Skin of body (tissue), 2 donors: ENCODE measurements around the gene COX10. TPM values are rescaled to one million over a fixed set of nuclear protein-coding genes. Genes with fewer than 3 reads are reported as not detected.
"Not testable (repeated sequence)": the region's sequence is repeated elsewhere in the genome, so short reads cannot be mapped to it uniquely, and the experiment has no call there.

Experiments
- DNase-seq: peaks from one replicate; lab custom pipeline; 2025; lab: John Stamatoyannopoulos, UW
- total RNA-seq: library from RNA; depleted of rRNA; stranded (reverse); fragments of >200 nt; gene quantifications from one replicate; pipeline ENCODE4 v1.2.3, GENCODE V29; 2014

The COX10 gene
- total RNA-seq, 1 donor from 2014 or later, result 13.8 TPM

DNA sequence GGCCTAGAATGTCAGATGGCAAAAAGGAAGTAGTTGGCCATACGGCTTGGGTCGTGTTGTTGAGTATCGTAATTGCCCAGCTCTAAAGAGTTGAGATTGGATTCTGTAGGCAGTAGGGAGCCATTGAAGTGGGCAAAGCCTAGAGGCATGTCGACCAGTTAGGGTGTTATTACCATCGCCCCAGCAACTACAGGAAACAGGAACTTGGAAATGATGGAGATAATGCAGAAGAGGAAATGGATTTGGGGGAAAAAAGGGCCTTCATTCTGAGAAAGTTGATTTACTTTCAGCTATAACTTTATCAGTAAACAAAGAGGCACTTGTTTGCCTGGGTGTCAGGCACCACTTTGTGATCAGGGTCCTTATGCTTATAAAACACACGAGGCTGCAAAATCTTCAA lies 52.6 kb downstream of the COX10 start:
- DNase-seq, result no peak

DNA sequence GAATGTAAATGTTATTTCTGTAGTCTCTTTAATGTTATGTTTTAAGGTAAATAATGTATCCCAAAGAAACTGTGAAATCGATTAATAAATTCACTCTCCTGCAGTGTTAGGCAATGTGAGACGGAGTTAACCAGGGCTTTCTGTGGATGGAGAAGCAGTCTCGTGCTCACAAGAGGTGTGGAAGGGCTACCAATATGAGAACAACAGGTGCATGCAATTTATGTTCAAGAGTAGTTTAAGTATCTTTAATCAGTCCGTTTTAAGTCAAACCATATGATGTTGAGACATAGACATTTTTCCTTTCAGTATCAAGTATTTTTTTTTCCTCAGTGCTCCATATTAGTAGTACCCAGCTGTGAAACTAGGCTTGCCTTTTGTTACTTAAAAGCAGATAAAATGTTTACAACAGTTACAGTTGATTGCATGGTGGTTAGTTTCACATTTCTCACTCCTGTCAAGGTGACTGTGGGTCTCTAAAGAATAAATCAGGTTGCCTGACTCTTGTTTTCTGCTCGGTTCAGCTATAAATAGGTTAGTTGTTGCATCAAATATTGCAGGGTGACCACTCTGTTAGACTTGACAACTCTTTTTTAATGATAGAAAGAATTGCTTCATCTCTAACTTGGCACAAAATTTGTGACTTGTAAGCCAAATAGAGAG lies 54.4 kb downstream of the COX10 start:
- DNase-seq, result no peak

DNA sequence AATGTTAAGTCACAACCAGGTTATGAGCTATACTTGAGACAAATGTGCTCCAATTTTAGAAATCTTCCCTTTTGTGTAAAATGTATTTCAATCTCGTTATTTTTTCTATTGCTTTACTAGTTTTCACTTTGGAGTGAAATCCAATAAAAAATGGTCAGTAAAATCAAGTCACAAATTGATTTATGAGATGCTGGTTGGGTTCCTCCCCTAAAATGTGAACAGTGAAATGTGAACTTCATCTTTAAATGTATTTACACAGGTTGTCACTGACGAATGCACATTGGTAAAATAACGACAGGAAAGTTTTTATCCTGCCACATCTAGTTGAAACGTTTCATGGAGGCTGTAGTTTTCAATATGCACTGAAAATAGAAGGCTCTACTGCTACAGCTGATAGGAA lies 55.5 kb downstream of the COX10 start:
- no peak for DNase-seq

DNA sequence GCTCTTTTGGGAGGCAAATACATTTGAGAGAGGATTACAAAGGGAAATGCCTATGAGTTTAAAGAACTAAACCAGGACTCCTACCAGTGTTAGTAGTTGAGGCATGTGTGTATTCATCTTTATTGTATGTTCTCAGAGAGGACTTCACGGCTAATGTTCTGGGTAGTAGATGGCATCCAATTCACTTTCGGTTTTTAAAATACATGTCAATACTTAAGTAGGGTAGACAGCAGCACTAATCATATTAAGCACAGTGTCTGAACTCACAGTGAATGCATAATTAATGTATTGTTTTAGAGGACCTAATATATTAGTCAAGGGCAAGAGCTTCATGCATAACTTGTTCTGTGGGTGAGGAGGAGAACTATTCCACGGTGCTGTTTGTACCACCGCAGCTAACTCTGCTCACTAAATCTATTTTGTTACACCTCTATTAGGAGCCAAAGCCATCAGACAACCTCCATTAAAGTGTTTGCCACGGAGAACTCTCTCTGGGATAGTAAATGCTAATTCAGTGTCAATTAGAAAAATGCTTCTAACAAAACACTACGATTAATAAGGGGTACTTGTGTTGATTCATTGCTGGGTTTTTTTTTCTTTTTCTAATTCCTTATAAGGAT lies 56.3 kb downstream of the COX10 start:
- no peak for DNase-seq

DNA sequence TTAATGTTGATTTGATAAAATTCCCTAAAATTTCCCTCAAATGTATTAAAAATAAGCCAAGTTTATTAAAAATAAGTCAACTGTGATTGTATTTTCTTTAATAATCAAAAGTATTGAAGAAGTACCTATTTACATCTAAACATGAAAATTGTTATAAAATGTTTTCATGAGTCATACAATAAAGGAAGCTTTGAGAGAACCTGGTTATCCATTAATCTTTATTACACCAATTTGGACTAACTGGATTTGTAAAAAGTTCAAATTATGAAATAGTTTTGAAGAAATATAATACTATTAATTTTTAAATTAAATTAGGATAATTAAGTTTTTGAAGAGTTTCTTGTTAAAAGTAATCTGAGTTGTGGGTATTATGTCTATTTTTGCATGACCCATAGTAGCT lies 63.8 kb downstream of the COX10 start:
- DNase-seq, result no peak

DNA sequence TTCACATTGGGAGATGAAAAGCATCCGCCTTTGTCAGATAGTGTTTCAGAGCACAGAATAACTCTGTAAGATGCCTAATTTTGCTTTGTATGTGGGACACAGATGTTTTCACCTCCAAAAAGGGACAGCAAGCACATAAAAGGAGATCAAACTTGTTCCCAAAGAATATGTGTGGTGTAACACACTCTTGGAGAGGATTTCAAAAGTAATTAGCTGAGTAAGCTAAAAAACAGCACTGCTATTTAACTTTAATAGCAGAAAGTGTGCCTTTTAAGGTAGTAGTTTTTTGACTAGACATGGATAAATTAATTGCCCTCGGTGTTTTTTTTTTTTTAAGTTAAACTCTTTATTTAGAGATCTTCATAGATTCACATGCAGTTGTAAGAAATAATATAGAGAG lies 65.2 kb downstream of the COX10 start:
- no peak for DNase-seq

DNA sequence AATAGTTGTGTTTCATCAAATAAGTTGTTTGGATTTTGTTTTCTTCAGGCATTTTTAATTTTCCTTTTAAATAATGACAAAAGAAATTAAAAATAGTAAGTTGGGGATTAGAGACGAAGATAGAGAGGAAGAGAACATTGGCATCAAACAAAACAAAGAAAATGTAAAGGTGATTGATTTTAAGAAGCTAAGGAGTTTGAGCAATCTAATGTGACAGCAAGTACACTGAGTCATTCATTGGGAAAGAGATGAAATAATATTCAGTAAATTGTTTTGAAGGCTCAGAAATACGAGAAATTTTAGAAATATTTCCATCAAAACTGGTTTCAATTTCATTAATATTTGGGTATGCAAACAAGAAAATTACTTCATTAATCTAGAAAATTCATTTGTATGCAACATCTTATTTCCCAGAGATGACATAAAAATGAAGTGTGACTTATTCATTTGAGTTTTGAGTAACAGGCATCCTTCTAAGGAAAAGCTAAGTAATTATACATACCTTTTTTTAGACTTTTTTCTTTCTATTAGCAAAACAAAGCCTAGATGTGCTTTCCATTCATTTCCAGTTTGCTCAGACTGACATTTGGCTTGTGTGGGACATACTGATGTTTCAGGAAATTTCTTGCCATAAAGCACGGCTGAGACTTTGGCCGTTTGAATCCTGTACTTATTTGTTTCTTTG lies 66.7 kb downstream of the COX10 start:
- no peak for DNase-seq

DNA sequence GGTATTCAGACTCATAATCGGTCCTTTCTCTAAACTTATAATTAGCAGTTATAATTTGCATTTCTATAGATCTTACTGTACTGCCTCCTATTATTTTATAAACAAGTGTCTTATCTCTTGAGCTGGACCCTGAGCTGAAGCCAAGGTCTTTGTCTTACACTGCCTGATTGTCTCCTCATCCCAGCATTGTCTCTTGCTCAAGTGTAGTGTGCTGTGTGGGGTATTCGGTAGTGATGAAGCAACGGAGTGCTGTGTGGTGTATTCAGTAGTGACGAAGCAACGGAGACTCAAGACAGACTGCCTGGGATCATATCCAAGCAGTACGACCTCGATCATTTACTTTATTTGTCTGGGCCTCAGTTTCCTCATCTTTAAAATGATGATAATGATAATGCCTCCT lies 69.3 kb downstream of the COX10 start:
- DNase-seq, result no peak

DNA sequence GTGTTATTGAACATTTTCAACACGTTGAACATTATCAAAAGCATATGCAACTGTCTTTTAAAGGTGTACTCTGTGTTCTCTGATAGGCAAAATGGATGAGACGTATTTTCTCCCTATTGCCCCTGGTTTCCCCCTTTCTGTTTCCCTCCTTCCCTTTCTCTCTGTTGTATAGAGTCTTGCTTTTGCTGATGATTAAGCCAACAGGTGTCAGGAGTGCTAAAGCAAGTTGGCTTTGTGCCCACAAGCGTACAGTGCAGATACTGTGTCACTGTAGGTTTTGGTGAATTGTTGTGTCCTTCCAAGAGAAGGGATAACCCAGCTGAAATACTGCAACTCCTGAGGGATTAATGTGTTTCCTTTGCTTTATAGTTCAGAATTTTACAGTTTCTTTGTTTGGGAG lies 74.4 kb downstream of the COX10 start:
- no peak for DNase-seq

DNA sequence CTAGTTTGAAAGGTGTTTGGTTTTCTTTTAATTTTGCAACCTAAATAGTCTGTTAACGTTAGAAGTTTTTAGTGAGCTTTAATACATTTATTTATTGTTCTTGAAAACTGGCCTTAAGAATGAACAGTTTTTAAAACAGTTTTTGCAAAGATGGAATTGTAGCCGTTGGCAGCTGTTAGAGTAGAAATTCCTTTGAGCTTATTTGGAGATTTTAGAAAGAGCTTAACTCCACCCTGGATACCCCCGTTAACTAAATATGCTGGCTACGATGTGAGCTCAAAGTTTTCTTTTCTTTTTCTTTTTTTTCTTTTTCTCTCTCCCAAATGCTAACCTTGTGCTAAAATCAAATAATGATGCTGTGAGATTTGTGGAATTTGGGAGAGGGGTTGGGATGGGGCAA lies 75.2 kb downstream of the COX10 start:
- no peak for DNase-seq

DNA sequence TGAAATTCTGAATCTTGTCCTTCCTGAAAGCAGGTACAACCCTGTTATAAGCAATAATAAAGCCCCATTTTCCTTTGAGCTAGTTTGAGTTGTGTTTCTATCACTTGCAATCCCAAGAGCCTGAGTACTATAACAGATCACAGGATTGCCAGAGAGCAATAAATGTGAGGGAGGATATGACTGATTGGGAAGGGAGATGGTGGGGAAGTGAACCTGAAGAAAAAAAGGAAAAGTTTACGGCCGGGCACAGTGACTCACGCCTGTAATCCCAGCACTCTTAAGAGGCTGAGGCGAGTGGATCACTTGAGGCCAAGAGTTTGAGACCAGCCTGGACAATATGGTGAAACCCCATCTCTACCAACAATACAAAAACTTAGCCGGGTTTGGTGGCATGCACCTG lies 80.4 kb downstream of the COX10 start:
- DNase-seq, result no peak

DNA sequence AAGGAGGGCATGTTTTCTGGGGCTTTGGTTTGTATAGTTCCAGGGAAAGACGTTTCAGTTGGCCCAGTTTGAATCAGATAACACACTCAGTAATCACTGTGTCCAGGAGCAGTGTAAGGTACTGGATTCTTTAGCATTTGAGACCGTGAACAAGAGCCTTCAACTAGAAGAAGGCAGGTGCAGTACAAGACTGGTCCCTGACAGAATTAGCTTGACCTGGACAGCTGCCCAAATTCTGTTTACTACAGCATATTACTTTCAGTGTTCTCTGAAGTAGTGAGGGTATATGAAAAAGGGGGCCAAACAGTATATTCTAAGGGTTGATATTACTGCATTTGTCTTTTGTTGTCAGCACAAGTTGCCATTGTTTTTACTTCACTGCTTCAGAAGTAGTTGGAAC lies 81.3 kb downstream of the COX10 start:
- DNase-seq, result no peak

DNA sequence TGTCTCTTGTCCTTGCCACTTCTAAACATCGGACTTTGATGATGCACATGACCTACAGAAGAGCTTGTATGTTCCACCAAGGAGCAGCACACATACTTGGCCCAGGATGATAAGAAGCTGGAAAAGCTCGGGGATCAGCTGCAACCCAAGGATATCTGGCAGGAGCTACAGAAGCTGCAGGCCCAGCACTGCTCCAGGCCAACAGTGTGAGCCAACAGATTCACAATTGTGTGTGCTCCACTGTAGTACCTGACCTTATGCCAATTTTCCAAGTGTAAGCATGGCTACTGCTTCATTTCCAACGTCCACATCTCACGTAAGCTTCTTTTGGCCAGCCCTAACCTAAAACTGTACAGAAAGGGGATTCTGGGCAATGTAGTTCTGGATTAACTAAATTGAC lies 83.4 kb downstream of the COX10 start:
- no peak for DNase-seq

DNA sequence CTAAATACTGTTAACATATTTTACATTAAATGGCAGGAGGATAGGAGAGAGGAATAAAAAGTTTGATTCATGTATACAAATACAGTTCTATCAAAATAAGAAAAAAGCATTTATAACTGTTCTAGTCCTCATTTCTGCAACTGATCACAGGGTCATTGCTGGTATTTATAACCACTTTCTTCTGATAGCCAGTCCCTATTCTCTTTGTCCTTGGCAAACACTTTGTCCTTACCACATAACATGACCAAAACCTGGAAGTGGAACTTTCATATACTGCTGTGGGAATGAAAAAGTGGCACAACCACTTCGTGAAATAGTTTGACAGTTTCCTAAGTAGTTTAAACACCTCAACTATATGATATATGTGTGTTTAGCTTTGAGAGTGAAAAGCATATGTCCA lies 84.1 kb downstream of the COX10 start:
- DNase-seq, result no peak

DNA sequence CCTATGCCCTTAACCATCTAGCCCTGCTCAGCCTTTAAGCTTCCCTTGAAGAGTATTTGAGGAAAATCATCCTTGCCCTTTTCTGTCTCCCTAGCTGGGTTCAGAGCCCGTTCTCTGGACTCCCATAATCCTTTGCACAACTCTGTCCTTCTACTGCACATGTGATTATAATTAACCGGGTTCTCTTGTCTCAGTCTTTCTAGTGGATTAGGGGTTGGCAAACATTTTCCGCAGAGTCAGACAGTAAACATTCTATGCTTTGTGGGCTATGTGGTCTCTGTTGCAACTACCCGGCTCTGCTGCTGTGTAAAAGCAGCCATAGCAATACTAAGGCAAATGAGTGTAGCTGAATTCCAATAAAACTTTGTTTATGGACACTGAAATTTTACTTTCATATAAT lies 87.4 kb downstream of the COX10 start:
- no peak for DNase-seq

DNA sequence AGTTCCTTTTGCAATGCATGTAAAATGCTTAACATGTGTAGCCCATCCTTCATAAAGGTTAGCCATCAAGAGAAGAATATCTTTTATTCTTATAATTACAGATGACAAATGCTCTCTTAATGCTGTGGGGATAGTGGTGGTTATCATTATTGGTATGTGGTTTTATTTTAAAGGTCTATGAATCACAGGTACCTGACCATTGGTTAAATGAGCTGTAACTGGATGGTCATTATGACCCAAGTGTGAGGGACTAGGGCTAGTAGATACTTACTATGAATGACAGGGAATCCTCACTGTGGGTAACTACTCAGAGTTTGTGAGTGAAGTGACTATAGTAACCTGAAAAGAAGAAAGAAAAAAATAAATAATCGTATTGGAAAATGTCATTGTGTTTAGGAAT lies 88.5 kb downstream of the COX10 start:
- DNase-seq, result no peak

DNA sequence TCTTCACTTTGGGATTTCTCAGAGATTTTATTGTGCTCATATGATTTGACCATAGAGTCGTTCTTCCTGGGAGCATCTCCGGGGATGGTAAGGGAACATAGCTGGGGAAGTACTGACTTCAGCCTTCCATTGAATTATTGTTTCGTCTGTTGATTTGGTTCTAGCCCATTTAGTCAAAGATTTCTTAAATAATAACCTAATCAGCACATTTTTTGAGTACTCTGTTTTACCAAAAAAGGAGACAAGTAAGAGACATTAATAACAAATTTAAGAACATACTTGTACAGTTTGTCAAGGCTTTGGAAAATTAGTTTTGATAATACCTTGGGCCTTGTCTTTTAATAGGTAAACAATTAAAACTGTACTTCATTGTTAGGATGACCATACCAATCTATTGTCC lies 89.4 kb downstream of the COX10 start:
- DNase-seq, result no peak

DNA sequence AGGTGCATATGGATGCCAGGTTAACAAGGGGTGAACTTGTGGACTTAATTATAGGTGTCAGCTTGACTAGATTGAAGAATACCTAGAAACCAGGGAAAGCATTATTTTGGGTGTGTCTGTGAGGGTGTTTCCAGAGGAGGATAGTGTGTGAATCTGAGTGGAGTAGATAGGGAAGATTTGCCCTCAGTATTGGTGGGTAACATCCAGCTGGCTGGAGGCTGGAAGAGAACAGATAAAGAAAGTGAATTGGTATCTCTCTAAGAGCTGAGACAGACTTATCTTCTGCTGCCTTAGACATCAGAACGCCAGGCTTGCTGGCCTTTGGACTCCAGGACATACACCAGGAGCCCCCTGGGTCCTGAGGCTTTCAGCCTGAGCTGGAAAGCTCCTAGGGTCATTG lies 92.1 kb downstream of the COX10 start:
- DNase-seq, result no peak

DNA sequence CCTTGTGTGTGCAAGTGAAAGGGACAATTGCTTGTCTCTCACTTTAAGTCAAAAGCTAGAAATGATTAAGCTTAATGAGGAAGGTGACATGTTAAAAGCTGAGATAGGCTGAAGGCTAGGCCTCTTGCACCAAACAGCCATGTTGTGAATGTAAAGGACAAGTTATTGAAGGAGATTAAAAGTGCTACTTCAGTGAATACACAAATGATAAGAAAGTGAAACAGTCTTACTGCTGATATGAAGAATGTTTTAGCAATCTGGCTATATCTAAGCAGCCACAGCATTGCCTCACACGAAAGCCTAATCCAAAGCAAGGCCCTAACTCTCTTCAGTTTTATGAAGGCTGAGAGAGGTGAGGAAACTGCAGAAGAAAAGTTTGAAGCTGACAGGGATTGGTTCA lies 96.3 kb downstream of the COX10 start:
- no peak for DNase-seq

DNA sequence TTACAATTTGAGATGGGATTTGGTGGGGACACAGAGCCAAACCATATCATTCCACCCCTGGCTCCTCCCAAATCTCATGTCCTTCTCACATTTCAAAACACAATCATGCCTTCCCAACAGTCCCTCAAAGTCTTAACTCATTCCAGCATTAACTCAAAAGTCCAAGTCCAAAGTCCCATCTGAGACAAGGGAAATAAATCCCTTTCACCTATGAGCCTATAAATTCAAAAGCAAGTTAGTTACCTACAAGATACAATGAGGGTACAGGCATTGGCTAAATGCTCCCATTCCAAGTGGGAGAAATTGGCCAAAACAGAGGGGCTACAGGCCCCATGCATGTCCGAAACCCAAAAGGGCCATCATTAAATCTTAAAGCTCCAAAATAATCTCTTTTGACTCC lies 98.5 kb downstream of the COX10 start:
- DNase-seq, result not testable (repeated sequence)

DNA sequence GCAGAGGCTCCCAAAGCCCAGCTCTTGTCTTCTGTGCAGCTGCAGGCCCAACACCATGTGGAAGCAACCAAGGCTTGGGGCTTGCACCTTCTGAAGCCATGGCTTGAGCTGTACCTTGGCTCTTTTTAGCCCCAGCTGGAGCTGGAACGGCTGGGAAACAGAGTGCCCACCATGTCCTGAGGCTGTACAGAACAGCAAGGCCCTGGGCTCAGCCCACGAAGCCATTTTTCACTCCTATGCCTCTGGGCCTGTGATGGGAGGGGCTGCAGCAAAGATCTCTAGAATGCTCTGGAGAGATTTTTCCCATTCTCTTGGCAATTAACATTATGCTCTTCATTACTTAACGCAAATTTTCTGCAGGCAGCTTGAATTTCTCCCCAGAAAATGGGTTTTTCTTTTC lies 99.3 kb downstream of the COX10 start:
- no peak for DNase-seq

DNA sequence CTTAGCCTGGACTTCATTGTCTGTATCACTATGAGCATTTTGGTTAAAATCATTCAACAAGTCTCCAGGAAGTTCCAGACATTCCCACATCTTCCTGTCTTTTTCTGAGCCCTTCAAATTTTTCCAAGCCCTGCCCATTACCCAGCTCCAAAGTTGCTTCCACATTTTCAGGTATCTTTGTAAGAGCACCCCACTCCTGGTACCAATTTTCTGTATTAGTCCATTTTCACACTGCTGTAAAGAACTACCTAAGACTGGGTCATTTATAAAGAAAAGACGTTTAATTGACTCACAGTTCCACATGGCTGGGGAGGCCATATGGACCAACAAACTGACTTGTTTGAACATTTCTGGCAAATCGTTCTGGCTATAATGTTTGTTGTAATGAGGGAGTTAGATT lies 100.0 kb downstream of the COX10 start:
- no peak for DNase-seq

DNA sequence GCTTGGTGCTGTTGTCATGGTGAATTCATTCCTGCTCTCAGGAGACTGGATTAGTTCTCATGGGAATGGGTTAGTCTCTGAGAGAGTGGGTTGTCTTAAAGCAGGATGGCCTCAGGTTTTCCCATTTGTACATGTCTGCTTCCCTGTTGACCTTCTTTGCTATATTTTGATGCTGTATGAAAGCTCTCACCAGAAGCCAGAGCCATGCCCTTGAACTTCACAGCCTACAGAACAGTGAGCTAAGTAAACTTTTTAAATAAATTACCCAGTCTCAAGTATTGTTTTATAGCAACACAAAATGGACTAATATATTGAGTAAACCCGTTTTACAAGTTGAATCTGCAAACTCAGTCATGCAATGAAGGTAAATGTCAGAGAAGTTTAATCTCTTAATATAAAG lies 100.6 kb downstream of the COX10 start:
- no peak for DNase-seq
